Uterus (tissue), 2 donors: ENCODE data around the gene MRE11.

Source experiments
- CTCF ChIP-seq, 4 experiments: fragments of 200-600 bp in 2 of 4; fragments of 450-650 bp in 2 of 4; sonication (generic) in 2 of 4; IDR thresholded peaks; one replicate each; pipeline ENCODE4 v1.5.1; 2016 to 2019; ENCODE audit warnings: antibody characterized with exemption in 4 of 4, mild to moderate bottlenecking in 2 of 4, moderate library complexity in 1 of 4
- POLR2A ChIP-seq, 2 donors: fragments of 450-650 bp; IDR thresholded peaks; one replicate each; pipeline ENCODE4 v1.6.1; 2016; ENCODE audit warnings: antibody characterized with exemption in 2 of 2, mild to moderate bottlenecking in 1 of 2, moderate library complexity in 1 of 2

GRCh38 chr11:94459576-94459975, 34.1 kb downstream of the MRE11 start:
- TF ChIP-seq CTCF (IDR thresholded peaks at IDR 0.05) (no peak), POLR2A (IDR thresholded peaks at IDR 0.05) (no peak)
